ENCODE data around the gene TSPAN32. TPM values are rescaled to one million over a fixed set of nuclear protein-coding genes. Genes with fewer than 3 reads are reported as not detected.

The TSPAN32 gene
- total RNA-seq, 5 donors from 2014 or later (not counting 1 experiment from before 2014, with no cell fraction given): 66.9 to 185 (median 92.3) TPM

DNA sequence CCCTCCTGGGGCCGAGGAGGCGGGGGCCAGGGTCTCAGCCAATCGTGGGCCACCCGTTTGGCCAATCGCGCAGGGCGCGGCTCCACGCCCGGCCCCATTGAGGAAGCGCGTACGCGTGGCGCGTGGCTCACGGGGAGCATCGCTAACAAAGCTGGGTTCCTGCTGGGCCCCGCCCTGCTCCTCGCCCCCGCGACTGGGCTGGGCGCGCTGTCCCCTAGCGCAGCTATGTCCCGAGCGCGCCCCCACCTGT lies 30.8 kb upstream of the TSPAN32 start:
- 5% methylated on average over 18 of the region's 28 CpGs for WGBS (ENCODE audit: insufficient coverage)
- peaks cover 7 to 35% of the 10 kb centered on the region in 2 donors for H3K27me3 Mint-ChIP-seq
- DNase-seq: peak in 30 of 35 experiments; percentile 14 to 72 (median 44)

GRCh38 chr11:2271327-2272227 lies 30.2 kb upstream of the TSPAN32 start:
- Mint-ChIP-seq H3K36me3 (no peaks in the 10 kb centered on the region), H3K9me3 (no peaks in the 10 kb centered on the region), H3K4me1 (peaks cover 9 to 20% (median 16%) of the 10 kb centered on the region in 3 donors), H3K27me3 (peaks cover 7 to 32% of the 10 kb centered on the region in 2 donors), H3K27ac (no peak overlapping the region), H3K4me3 (peak overlapping the region in 1 of 3 donors; percentile 49)
- peaks cover under 1 to 44% of the 10 kb centered on the region in 2 experiments for H3K4me1 ChIP-seq (ENCODE audit: control insufficient read depth in 1 of 2, extremely low read depth in 1 of 2, insufficient read depth in 2 of 2, low read length in 2 of 2)
- WGBS (ENCODE audit: insufficient coverage): 41% methylated on average over 38 of the region's 45 CpGs
- no peak overlapping the region for H3K4me3 ChIP-seq (ENCODE audit: control insufficient read depth in 1 of 2, extremely low read depth in 1 of 2, low read length in 1 of 2)
- H3K9me3 ChIP-seq: no peaks in the 10 kb centered on the region
- DNase-seq (no peak), ATAC-seq (replicated peaks in 1 of 4) (no peak)
- peaks cover 0 to 73% of the 10 kb centered on the region in 2 experiments for H3K27me3 ChIP-seq (replicated peaks in 1 of 2; ENCODE audit: control insufficient read depth in 2 of 2, extremely low read depth in 1 of 2, insufficient read depth in 2 of 2, low read length in 1 of 2)
- ChIA-PET CTCF (no interaction called here), POLR2A (interaction anchor here in 1 of 2 donors (1.0 kb wide), 1 partner anchor 129 kb away, joined by 3 read pairs; the partner anchor contains the start of gene TSSC4)
- no peaks in the 10 kb centered on the region for H3K36me3 ChIP-seq (ENCODE audit: control insufficient read depth in 2 of 2, extremely low read depth in 1 of 2, insufficient read depth in 1 of 2, low read length in 1 of 2)
- no peak overlapping the region for H3K27ac ChIP-seq (ENCODE audit: low read length)

More for the DNA sequence above, 30.8 kb upstream of the TSPAN32 start:
- Histone ChIP-seq H3K4me3 (ENCODE audit: control insufficient read depth in 1 of 2, extremely low read depth in 1 of 2, low read length in 1 of 2) (peak overlapping the region in 1 of 2 donors; percentile 44), H3K9me3 (no peaks in the 10 kb centered on the region), H3K27ac (ENCODE audit: low read length) (no peak overlapping the region), H3K36me3 (ENCODE audit: control insufficient read depth in 2 of 2, extremely low read depth in 1 of 2, insufficient read depth in 1 of 2, low read length in 1 of 2) (no peaks in the 10 kb centered on the region), H3K4me1 (ENCODE audit: control insufficient read depth in 1 of 2, extremely low read depth in 1 of 2, insufficient read depth in 2 of 2, low read length in 2 of 2) (peaks cover 3 to 50% of the 10 kb centered on the region in 2 experiments), H3K27me3 (replicated peaks in 1 of 2; ENCODE audit: control insufficient read depth in 2 of 2, extremely low read depth in 1 of 2, insufficient read depth in 2 of 2, low read length in 1 of 2) (peaks cover 0 to 70% of the 10 kb centered on the region in 2 experiments)
- ChIA-PET CTCF (no interaction called here), POLR2A (interaction anchor here in 1 of 2 donors (1.0 kb wide), 1 partner anchor 129 kb away, joined by 3 read pairs; the partner anchor contains the start of gene TSSC4)
- ATAC-seq (replicated peaks in 1 of 4): peak; percentile 17 to 74 (median 44)
- Mint-ChIP-seq H3K4me1 (peaks cover 15 to 25% (median 22%) of the 10 kb centered on the region in 3 donors), H3K4me3 (no peak overlapping the region), H3K27ac (no peak overlapping the region), H3K9me3 (no peaks in the 10 kb centered on the region), H3K36me3 (no peaks in the 10 kb centered on the region)

DNA sequence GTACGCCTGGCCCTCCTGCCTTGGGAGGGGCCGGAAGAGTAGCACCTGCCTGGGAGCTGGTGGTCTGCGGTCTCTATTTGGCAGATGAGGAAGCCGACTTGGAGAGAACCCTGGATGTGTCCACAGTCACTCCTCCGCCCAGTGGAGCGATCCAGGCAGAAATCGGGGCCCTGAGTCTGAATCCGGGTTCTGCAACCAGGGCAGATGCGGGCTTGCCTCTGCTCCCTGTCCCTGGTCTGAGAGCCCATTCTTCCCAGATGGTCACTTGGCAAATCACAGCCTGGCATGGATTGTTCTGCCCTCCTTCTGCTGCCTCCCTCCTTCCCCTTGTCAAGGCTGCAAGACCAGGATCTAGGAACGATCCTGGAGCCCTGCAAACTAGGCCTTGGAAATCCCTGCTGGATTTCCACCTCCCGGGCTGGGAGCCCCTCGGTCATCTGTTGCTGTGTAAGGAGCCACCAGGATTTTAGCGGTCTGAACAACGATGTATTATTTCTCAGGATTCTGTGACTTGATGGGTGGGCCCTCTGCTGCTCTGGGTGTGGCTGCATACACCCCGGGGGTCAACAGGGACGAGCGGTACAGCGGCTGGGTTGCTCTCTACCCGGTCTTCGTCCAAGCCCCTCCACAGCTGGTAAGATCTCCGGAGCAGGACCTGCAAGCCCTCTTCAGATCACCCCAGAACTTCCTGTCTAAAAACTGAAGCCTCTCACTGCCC lies 29.4 kb upstream of the TSPAN32 start:
- Histone ChIP-seq H3K9me3 (no peaks in the 10 kb centered on the region), H3K27me3 (replicated peaks in 1 of 2; ENCODE audit: control insufficient read depth in 2 of 2, extremely low read depth in 1 of 2, insufficient read depth in 2 of 2, low read length in 1 of 2) (peaks cover 0 to 71% of the 10 kb centered on the region in 2 experiments), H3K27ac (ENCODE audit: low read length) (no peak overlapping the region), H3K4me1 (ENCODE audit: control insufficient read depth in 1 of 2, extremely low read depth in 1 of 2, insufficient read depth in 2 of 2, low read length in 2 of 2) (peaks cover 0 to 36% of the 10 kb centered on the region in 2 experiments), H3K4me3 (ENCODE audit: control insufficient read depth in 1 of 2, extremely low read depth in 1 of 2, low read length in 1 of 2) (no peak overlapping the region), H3K36me3 (ENCODE audit: control insufficient read depth in 2 of 2, extremely low read depth in 1 of 2, insufficient read depth in 1 of 2, low read length in 1 of 2) (no peaks in the 10 kb centered on the region)
- no peaks in the 10 kb centered on the region for H3K9me3 Mint-ChIP-seq
- DNase-seq (peak in 1 of 35 experiments; percentile 9), ATAC-seq (replicated peaks in 1 of 4) (no peak)
- H3K27ac Mint-ChIP-seq: no peak overlapping the region
- H3K4me3 Mint-ChIP-seq: peak overlapping the region in 2 of 3 donors; percentile 49
- POLR2A ChIA-PET: no interaction called here
- CTCF ChIA-PET: no interaction called here
- peaks cover 7 to 18% (median 13%) of the 10 kb centered on the region in 3 donors for H3K4me1 Mint-ChIP-seq
- WGBS (ENCODE audit: insufficient coverage): 89% methylated on average over 21 of the region's 21 CpGs
- H3K27me3 Mint-ChIP-seq: peaks cover 7 to 32% of the 10 kb centered on the region in 2 donors
- no peaks in the 10 kb centered on the region for H3K36me3 Mint-ChIP-seq

DNA sequence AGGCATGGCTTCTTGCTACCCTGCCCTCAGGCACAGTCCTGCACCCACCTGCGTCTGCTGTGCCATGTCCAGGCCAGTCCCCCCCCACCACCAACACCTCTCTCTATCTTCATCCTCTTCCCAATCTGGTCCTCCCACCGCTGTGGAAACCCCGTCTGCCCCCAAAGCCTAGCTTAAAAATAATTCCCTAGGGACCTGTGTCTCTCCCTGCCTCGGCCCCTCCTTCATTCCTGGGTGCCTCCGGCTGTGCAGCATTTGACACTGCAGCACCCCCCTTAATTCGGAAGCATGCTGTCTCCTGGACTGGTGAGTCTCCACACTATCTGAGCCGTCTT lies 28.9 kb upstream of the TSPAN32 start:
- Histone ChIP-seq H3K4me1 (ENCODE audit: control insufficient read depth in 1 of 2, extremely low read depth in 1 of 2, insufficient read depth in 2 of 2, low read length in 2 of 2) (peaks cover 0 to 30% of the 10 kb centered on the region in 2 experiments), H3K27me3 (replicated peaks in 1 of 2; ENCODE audit: control insufficient read depth in 2 of 2, extremely low read depth in 1 of 2, insufficient read depth in 2 of 2, low read length in 1 of 2) (peaks cover 0 to 67% of the 10 kb centered on the region in 2 experiments), H3K27ac (ENCODE audit: low read length) (no peak overlapping the region), H3K36me3 (ENCODE audit: control insufficient read depth in 2 of 2, extremely low read depth in 1 of 2, insufficient read depth in 1 of 2, low read length in 1 of 2) (no peaks in the 10 kb centered on the region), H3K9me3 (no peaks in the 10 kb centered on the region), H3K4me3 (ENCODE audit: control insufficient read depth in 1 of 2, extremely low read depth in 1 of 2, low read length in 1 of 2) (no peak overlapping the region)
- Mint-ChIP-seq H3K4me1 (peaks cover 7 to 17% (median 13%) of the 10 kb centered on the region in 3 donors), H3K27me3 (peaks cover 7 to 33% of the 10 kb centered on the region in 2 donors), H3K36me3 (no peaks in the 10 kb centered on the region), H3K27ac (no peak overlapping the region), H3K9me3 (no peaks in the 10 kb centered on the region), H3K4me3 (peak overlapping the region in 1 of 3 donors; percentile 49)
- WGBS (ENCODE audit: insufficient coverage): 92% methylated on average over 6 of the region's 7 CpGs
- ATAC-seq (replicated peaks in 1 of 4) (no peak), DNase-seq (peak in 2 of 35 experiments; percentile 4 to 15)
- ChIA-PET POLR2A (no interaction called here), CTCF (no interaction called here)

GRCh38 chr11:2273311-2273710 lies 28.5 kb upstream of the TSPAN32 start:
- DNase-seq: no peak
- H3K9me3 ChIP-seq: no peaks in the 10 kb centered on the region
- peaks cover 4 to 13% (median 10%) of the 10 kb centered on the region in 3 donors for H3K4me1 Mint-ChIP-seq
- H3K27ac Mint-ChIP-seq: no peak overlapping the region
- H3K4me1 ChIP-seq (ENCODE audit: control insufficient read depth in 1 of 2, extremely low read depth in 1 of 2, insufficient read depth in 2 of 2, low read length in 2 of 2): peaks cover 0 to 26% of the 10 kb centered on the region in 2 experiments
- no peak overlapping the region for H3K4me3 ChIP-seq (ENCODE audit: control insufficient read depth in 1 of 2, extremely low read depth in 1 of 2, low read length in 1 of 2)
- no peaks in the 10 kb centered on the region for H3K9me3 Mint-ChIP-seq
- WGBS (ENCODE audit: insufficient coverage): 92% methylated on average over 13 of the region's 15 CpGs
- no peak overlapping the region for H3K27ac ChIP-seq (ENCODE audit: low read length)
- ATAC-seq (replicated peaks in 1 of 4): no peak
- H3K27me3 ChIP-seq (replicated peaks in 1 of 2; ENCODE audit: control insufficient read depth in 2 of 2, extremely low read depth in 1 of 2, insufficient read depth in 2 of 2, low read length in 1 of 2): peaks cover 0 to 66% of the 10 kb centered on the region in 2 experiments
- no peaks in the 10 kb centered on the region for H3K36me3 ChIP-seq (ENCODE audit: control insufficient read depth in 2 of 2, extremely low read depth in 1 of 2, insufficient read depth in 1 of 2, low read length in 1 of 2)
- H3K36me3 Mint-ChIP-seq: no peaks in the 10 kb centered on the region
- ChIA-PET POLR2A (no interaction called here), CTCF (no interaction called here)
- H3K27me3 Mint-ChIP-seq: peaks cover 7 to 30% of the 10 kb centered on the region in 2 donors
- no peak overlapping the region for H3K4me3 Mint-ChIP-seq

- DNase-seq (peak in 1 of 35 experiments; percentile 11), ATAC-seq (replicated peaks in 1 of 4) (no peak)
- Mint-ChIP-seq H3K4me1 (peaks cover 0 to 9% (median 6%) of the 10 kb centered on the region in 3 donors), H3K9me3 (peaks cover 0 to 1% (median 0%) of the 10 kb centered on the region in 3 donors), H3K27me3 (peaks cover 7 to 26% of the 10 kb centered on the region in 2 donors), H3K27ac (no peak overlapping the region), H3K4me3 (no peak overlapping the region), H3K36me3 (no peaks in the 10 kb centered on the region)
- H3K27ac ChIP-seq (ENCODE audit: low read length): no peak overlapping the region
- peaks cover 0 to 62% of the 10 kb centered on the region in 2 experiments for H3K27me3 ChIP-seq (replicated peaks in 1 of 2; ENCODE audit: control insufficient read depth in 2 of 2, extremely low read depth in 1 of 2, insufficient read depth in 2 of 2, low read length in 1 of 2)
- peaks cover 0 to 22% of the 10 kb centered on the region in 2 experiments for H3K4me1 ChIP-seq (ENCODE audit: control insufficient read depth in 1 of 2, extremely low read depth in 1 of 2, insufficient read depth in 2 of 2, low read length in 2 of 2)
- ChIA-PET POLR2A (no interaction called here), CTCF (no interaction called here)
- 92% methylated on average over 10 of the region's 12 CpGs for WGBS (ENCODE audit: insufficient coverage)
- H3K36me3 ChIP-seq (ENCODE audit: control insufficient read depth in 2 of 2, extremely low read depth in 1 of 2, insufficient read depth in 1 of 2, low read length in 1 of 2): no peaks in the 10 kb centered on the region
- H3K9me3 ChIP-seq: no peaks in the 10 kb centered on the region
- H3K4me3 ChIP-seq (ENCODE audit: control insufficient read depth in 1 of 2, extremely low read depth in 1 of 2, low read length in 1 of 2): no peak overlapping the region
Measured at GRCh38 chr11:2273771-2274170, 28.0 kb upstream of the TSPAN32 start.
